ENCODE results near the gene TPST2.
A peak's percentile ranks its signal among the peaks of the same experiment; 100 is the strongest.
"Not testable (repeated sequence)": the region's sequence is repeated elsewhere in the genome, so short reads cannot be mapped to it uniquely, and the experiment has no call there.

Gene TPST2

GRCh38 chr22:26534171-26534855 is 55.6 kb downstream of the TPST2 start:
- no peak for DNase-seq (ENCODE audit: low read depth, low spot score)

- DNase-seq (ENCODE audit: low read depth, low spot score), result no peak
Measured at GRCh38 chr22:26529345-26529744, 60.6 kb downstream of the TPST2 start.

GRCh38 chr22:26528518-26528917 is 61.4 kb downstream of the TPST2 start:
- not testable (repeated sequence) for DNase-seq (ENCODE audit: low read depth, low spot score)

GRCh38 chr22:26527574-26528465 is 62.1 kb downstream of the TPST2 start:
- no peak for DNase-seq (ENCODE audit: low read depth, low spot score)

DNA sequence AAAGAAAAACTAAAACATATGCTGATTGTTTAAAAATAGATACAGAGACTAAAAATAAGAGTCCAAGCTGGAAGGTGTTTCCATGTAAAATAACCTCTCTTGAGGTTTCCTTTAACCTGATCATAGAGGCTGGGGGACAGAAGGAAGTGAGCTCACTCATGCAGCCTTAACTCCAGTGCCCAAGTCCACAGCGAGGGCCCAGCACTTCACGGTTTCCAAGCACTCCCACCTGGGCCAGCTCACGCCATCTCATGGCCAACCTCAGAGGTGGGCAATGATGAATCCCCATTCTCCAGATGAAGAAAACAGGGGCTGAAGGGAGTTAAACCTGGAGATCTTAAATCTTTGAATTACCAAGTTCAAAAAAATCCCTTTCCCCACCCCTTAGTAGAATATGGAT is 62.8 kb downstream of the TPST2 start:
- no peak for DNase-seq (ENCODE audit: low read depth, low spot score)

DNA sequence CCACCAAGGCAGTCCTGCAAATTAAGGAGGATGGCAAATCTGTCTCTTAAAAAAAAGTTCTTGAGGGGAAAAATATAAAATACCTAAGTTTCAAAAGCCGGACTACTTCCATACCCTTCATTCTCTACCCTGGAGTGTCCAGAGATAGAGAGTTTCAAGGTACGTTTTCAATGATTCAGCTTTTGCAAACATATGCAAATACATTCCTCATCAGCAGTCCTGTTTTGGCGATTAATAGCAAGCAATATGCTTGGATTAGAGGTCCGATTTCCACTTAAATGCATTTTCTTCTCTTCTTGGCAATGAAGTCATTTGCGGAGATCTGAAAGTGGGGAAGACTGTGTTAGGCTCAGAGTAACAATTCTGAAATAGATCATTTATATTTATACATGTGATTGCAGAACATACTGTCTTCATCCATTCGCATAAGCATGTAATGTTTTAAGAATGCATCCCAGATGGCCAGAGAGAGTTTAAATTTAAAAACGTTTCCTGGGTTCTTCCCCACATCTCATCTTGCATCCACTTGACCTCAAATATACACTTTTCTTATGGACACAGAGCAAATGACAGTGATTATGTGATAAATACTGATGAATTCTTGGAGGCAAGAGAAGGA is 63.9 kb downstream of the TPST2 start:
- no peak for DNase-seq (ENCODE audit: low read depth, low spot score)

GRCh38 chr22:26524870-26525269 is 65.1 kb downstream of the TPST2 start:
- DNase-seq (ENCODE audit: low read depth, low spot score), result no peak

GRCh38 chr22:26522592-26522991 is 67.3 kb downstream of the TPST2 start:
- DNase-seq (ENCODE audit: low read depth, low spot score), result no peak

DNA sequence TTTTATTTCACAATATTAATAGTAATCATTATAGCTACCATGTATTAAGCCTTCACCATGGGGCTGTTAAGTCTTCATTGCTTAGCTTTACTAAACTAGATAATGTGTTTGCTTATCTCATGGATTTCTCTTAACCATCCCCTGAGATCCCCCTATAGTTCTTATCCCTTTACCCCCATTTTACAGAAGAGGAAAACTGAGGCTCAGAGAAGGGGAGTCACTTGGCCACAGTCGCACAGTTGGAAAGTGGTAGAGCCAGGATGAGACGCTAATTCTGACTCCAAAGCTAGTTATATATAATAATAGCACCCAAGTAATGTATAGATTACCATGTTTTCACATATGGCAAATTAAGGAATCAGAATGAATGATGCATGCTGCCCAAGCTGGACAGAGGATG is 67.9 kb downstream of the TPST2 start:
- no peak for DNase-seq (ENCODE audit: low read depth, low spot score)

DNA sequence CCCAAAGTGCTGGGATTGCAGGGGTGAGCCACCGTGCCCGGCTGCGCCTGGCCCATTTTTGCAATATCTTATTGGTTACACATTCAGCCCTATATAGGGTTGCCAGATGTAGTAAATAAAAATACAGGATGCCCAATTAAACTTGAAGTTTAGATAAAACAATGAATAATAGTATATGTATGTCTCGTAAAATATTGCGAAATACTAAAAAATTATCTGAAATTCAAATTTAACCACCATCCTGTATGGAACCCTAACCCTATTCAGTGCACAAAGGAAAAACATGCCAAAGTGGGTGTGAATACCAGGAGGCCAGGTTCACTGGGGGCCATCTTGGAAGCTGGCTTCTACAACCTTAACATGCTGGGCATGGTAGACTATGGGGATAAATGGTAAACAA is 72.5 kb downstream of the TPST2 start:
- DNase-seq (ENCODE audit: low read depth, low spot score), result no peak

DNA sequence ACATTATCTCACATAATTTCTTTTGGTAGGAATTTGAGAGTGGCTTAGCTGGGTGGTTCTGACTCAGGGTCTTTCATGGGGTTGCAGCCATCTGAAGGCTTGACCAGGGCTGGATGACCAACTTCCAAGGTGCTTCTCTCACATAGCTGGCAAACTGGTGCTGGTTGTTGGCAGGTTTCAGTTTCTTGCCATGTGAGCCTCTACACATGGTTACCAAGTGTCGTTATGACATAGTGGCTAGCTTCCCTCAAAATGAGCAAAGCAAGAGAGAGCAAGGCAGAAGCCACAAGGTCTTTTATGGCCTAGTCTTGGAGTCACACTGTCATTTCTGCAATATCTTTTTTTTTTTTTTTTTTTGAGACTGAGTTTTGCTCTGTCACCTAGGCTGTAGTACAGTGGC is 73.4 kb downstream of the TPST2 start:
- DNase-seq (ENCODE audit: low read depth, low spot score), result no peak

DNA sequence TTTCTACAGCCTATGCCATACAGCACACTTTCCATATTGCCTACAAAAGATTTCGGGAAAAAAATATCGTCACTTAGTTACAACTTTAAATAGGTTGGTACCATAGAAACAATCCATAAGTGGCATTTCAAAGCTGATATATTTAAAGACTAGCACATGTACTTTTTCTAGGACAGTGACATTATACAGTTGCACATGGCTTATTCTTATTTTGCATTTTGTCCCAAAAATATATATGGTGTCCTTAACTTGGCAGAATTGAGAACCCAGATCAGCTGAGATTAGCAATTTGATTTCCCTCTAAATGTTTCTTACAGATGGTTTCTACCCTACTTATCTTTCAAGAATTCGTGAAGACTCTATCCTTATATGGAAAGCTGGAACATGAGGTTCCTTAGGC is 74.0 kb downstream of the TPST2 start:
- no peak for DNase-seq (ENCODE audit: low read depth, low spot score)

GRCh38 chr22:26514419-26515161 is 75.3 kb downstream of the TPST2 start:
- no peak for DNase-seq (ENCODE audit: low read depth, low spot score)

GRCh38 chr22:26513838-26514237 is 76.1 kb downstream of the TPST2 start:
- DNase-seq (ENCODE audit: low read depth, low spot score), result no peak

- peak; percentile 97 for DNase-seq (ENCODE audit: low read depth, low spot score)
Measured at GRCh38 chr22:26512149-26512793, 77.7 kb downstream of the TPST2 start, which contains the start of gene TFIP11. TSS of gene TFIP11 (minus strand) at chr22:26512473. CDS start at chr22:26510272, 2,201 bp downstream.

GRCh38 chr22:26508148-26508547 is 81.8 kb downstream of the TPST2 start:
- DNase-seq (ENCODE audit: low read depth, low spot score), result no peak

DNA sequence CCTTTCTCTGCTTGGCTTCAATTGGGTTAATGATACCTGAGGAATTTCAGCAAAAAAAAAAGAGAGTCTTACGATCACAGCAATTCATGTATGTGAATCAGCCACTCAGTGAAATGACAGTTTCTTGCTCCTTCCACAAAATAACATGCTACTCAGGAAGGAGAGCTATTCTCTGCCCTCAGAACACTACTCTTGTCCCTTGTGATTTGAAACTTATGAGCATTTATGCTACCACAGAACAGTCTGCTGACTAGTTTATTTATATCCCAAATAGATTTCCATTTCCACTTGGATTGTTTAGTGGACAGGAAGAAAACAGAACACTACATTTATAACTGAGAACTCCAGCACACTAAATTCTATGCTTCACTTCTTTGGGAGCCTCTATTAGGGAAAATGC is 86.2 kb downstream of the TPST2 start:
- DNase-seq (ENCODE audit: low read depth, low spot score), result no peak

- DNase-seq (ENCODE audit: low read depth, low spot score), result peak; percentile 82
Measured at GRCh38 chr22:26502688-26503561, 87.0 kb downstream of the TPST2 start.

DNA sequence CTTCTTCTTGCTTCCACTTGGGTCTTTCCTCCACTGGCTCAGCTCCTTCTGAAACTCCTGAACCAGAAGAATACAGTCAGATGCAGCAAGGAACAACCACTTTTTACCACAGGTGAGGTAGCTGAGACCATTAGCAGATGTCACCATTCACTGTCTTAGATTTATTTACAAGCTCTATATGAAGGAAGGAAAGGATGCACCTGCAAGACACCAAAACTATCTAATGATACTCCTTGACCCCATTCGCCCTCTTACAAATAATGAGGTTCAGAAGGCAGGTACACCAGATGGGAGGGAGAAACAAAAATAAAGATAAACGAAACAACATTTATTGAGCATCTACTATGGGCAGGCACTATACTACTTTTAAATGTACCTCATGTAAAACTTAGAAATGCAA is 87.9 kb downstream of the TPST2 start:
- no peak for DNase-seq (ENCODE audit: low read depth, low spot score)

GRCh38 chr22:26499188-26499703 is 90.7 kb downstream of the TPST2 start:
- no peak for DNase-seq (ENCODE audit: low read depth, low spot score)

Data from ELF-1 (cell line).